GM12878 (cell line): Measurements from ENCODE around the gene BCR. TPM values are rescaled to one million over a fixed set of nuclear protein-coding genes. Genes with fewer than 3 reads are reported as not detected.

Experiments used
- ATAC-seq: fragments of 200-7000 bp; cut with Tn5 transposase; 3 replicates; pipeline ENCODE4 v1.9.1; 2020; ENCODE audit warnings: mild to moderate bottlenecking, moderate library complexity
- BruUV-seq: library from RNA; stranded (reverse); fragments of 400-500 nt; replicated peaks from 2 replicates; lab custom pipeline; 2021; lab: Mats Ljungman, UMichigan
- CTCF ChIA-PET: fragments of 300-600 bp; sonication (Branson Sonifier 250); formaldehyde crosslinking; extraction: SDS; loops from one replicate; lab custom pipeline; 2021; ENCODE audit warnings: inconsistent platforms; lab: Yijun Ruan, JAX
- POLR2A ChIA-PET: fragments of 350-600 bp; formaldehyde crosslinking; extraction: SDS; loops from one replicate; lab custom pipeline; 2021; ENCODE audit warnings: inconsistent platforms; lab: Charles Lee
- RAD21 ChIA-PET: fragments of 300-600 bp; sonication (Branson Sonifier 250); formaldehyde crosslinking; loops from one replicate; lab custom pipeline; 2023; ENCODE audit warnings: antibody characterized with exemption; ENCODE audit not compliant: unreplicated experiment; lab: Charles Lee
- SMC1A ChIA-PET: fragments of 300-600 bp; sonication (Branson Sonifier 250); formaldehyde crosslinking; loops from one replicate; lab custom pipeline; 2023; ENCODE audit not compliant: unreplicated experiment, uncharacterized antibody; lab: Charles Lee
- DNase-seq: peaks from one replicate; pipeline ENCODE4 v3.0.0-alpha.2; 2011; ENCODE audit warnings: low read depth, low spot score
- FAIRE-seq: peaks from 3 replicates; lab custom pipeline; 2011; peaks lifted over from hg19 to GRCh38; lab: Jason Lieb, UNC
- H2AFZ ChIP-seq: 2 replicates; pipeline ENCODE4 v1.6.0; 2011; ENCODE audit warnings: low read depth, low read length, control low read depth; ENCODE audit not compliant: control insufficient read depth
- H3K27ac ChIP-seq: 2 replicates; pipeline ENCODE4 v1.5.1; 2011; ENCODE audit warnings: control low read depth; ENCODE audit not compliant: control insufficient read depth, insufficient read depth
- H3K27me3 ChIP-seq, 2 experiments: replicated peaks in 1 of 2; 2 replicates each; pipeline versions ENCODE4 v1.6.0 to v1.6.1; 2011; ENCODE audit warnings: low read length in 1 of 2; ENCODE audit not compliant: control insufficient read depth in 2 of 2, insufficient read depth in 2 of 2
- H3K36me3 ChIP-seq, 2 experiments: 2 replicates each; pipeline ENCODE4 v1.5.1; 2011; ENCODE audit warnings: low read length in 1 of 2; ENCODE audit not compliant: control insufficient read depth in 2 of 2, insufficient read depth in 2 of 2
- H3K4me1 ChIP-seq: 2 replicates; pipeline ENCODE4 v1.6.1; 2011; ENCODE audit warnings: mild to moderate bottlenecking, low read length, moderate library complexity, mixed read lengths; ENCODE audit not compliant: control insufficient read depth, insufficient read depth
- H3K4me2 ChIP-seq: 2 replicates; pipeline ENCODE4 v1.6.0; 2011; ENCODE audit warnings: control low read depth; ENCODE audit not compliant: control insufficient read depth, insufficient read depth
- H3K4me3 ChIP-seq: fragments of 200-600 bp; sonication (generic); 2 replicates; pipeline ENCODE4 v1.5.1; 2016
- H3K79me2 ChIP-seq: 2 replicates; pipeline ENCODE4 v1.6.0; 2011; ENCODE audit warnings: low read length; ENCODE audit not compliant: control insufficient read depth, insufficient read depth
- H3K9ac ChIP-seq: 2 replicates; pipeline ENCODE4 v1.8.0; 2011; ENCODE audit warnings: low read length, control low read depth, mixed read lengths; ENCODE audit not compliant: control insufficient read depth, insufficient read depth
- H3K9me3 ChIP-seq: replicated peaks from 3 replicates; pipeline ENCODE4 v1.5.1; 2011; ENCODE audit warnings: mild to moderate bottlenecking, low read length; ENCODE audit not compliant: control insufficient read depth, insufficient read depth
- H4K20me1 ChIP-seq: 2 replicates; pipeline ENCODE4 v1.6.0; 2011; ENCODE audit not compliant: control insufficient read depth, insufficient read depth
- ASH2L ChIP-seq: fragments of 300-600, 200-600 bp; sonication (generic); IDR thresholded peaks from 2 replicates; pipeline ENCODE4 v1.6.1; 2017; ENCODE audit warnings: low read depth, mild to moderate bottlenecking, borderline replicate concordance
- FOS ChIP-seq: IDR thresholded peaks from 3 replicates; pipeline ENCODE4 v1.6.1; 2011; ENCODE audit warnings: borderline replicate concordance; ENCODE audit not compliant: insufficient read length; ENCODE audit errors: extremely low read depth
- FOXM1 ChIP-seq: IDR thresholded peaks from 2 replicates; pipeline ENCODE4 v1.6.1; 2012; ENCODE audit warnings: low read depth, mild to moderate bottlenecking, inconsistent platforms, low read length, moderate library complexity
- IKZF1 ChIP-seq: fragments of 450-650 bp; conservative IDR thresholded peaks from 2 replicates; pipeline ENCODE4 v1.6.1; 2017; ENCODE audit warnings: antibody characterized with exemption, mild to moderate bottlenecking
- NFXL1 ChIP-seq: fragments of 450-650 bp; IDR thresholded peaks from 2 replicates; pipeline ENCODE4 v1.6.1; 2017; ENCODE audit warnings: antibody characterized with exemption, mild to moderate bottlenecking, borderline replicate concordance
- NRF1 ChIP-seq: conservative IDR thresholded peaks from 2 replicates; pipeline ENCODE4 v1.6.1; 2011; ENCODE audit warnings: mild to moderate bottlenecking, low read depth, low read length, improper control_type of control experiment
- RAD21 ChIP-seq: IDR thresholded peaks from 2 replicates; pipeline ENCODE4 v1.6.1; 2011; ENCODE audit warnings: mild to moderate bottlenecking, low read depth, low read length, moderate library complexity; ENCODE audit not compliant: insufficient read depth
- RBBP5 ChIP-seq: fragments of 200-600 bp; sonication (generic); conservative IDR thresholded peaks from 2 replicates; pipeline ENCODE4 v1.6.1; 2016
- SREBF1 ChIP-seq: IDR thresholded peaks from 2 replicates; pipeline ENCODE4 v1.6.1; 2012; ENCODE audit warnings: mild to moderate bottlenecking, low read length
- SUPT20H ChIP-seq: IDR thresholded peaks from 2 replicates; pipeline ENCODE4 v1.6.1; 2011; ENCODE audit warnings: low read depth, mild to moderate bottlenecking, low read length, moderate library complexity, borderline replicate concordance; ENCODE audit not compliant: control insufficient read depth
- WGBS: methylation state at CpG from one replicate; pipeline ENCODE4 v1.1.6; 2016; ENCODE audit warnings: low lambda C conversion rate; ENCODE audit not compliant: insufficient replicate concordance, insufficient coverage; ENCODE audit errors: missing lambda C conversion rate; 5-methylcytosine and 5-hydroxymethylcytosine counted together
- in situ Hi-C: fragments of 300-500 bp; cut with MboI; formaldehyde crosslinking; loops from 9 replicates; pipeline ENCODE4 v1.14.3; 2018; ENCODE audit warnings: mixed read lengths
- intact Hi-C: fragments of 100-400 bp; cut with micrococcal nuclease; formaldehyde crosslinking; loops from one replicate; pipeline ENCODE4 v1.14.2; 2022; ENCODE audit not compliant: unreplicated experiment
- polyA plus RNA-seq, 11 experiments: library from polyadenylated mRNA; depleted of rRNA in 4 of 11; unstranded in 6 of 11; stranded (reverse) in 5 of 11; fragments of >200 nt; fragmentation: Nextera tagmentation in 4 of 11; fragmentation: Illumina TruSeq in 1 of 11; extraction: Ambion mirVana in 4 of 11; extraction: Trizol in 1 of 11; gene quantifications; 1 replicate in 1 of 11; 2 replicates in 10 of 11; pipeline versions ENCODE4 v1.2.1 to v1.2.3, GENCODE V29; 2011 to 2016; ENCODE audit warnings: inconsistent platforms in 2 of 11, missing spikeins in 2 of 11, low read depth in 1 of 11
- total RNA-seq, 4 experiments: library from RNA; depleted of rRNA in 3 of 4; stranded (reverse); fragments of >200 nt in 3 of 4; fragmentation: Illumina TruSeq in 1 of 4; extraction: Trizol in 1 of 4; gene quantifications; 2 replicates each; pipeline versions ENCODE4 v1.2.1 to v1.2.3, GENCODE V29; 2013 to 2021
- TF ChIP-seq, protein P1 (sequence below): fragments of 450-650 bp; IDR thresholded peaks from 2 replicates; pipeline ENCODE4 v1.6.1; 2016; ENCODE audit warnings: mild to moderate bottlenecking
- TF ChIP-seq, protein P2 (sequence below): IDR thresholded peaks from 2 replicates; pipeline ENCODE4 v1.6.1; 2011; ENCODE audit warnings: low read depth, mild to moderate bottlenecking, low read length, moderate library complexity, borderline replicate concordance; ENCODE audit errors: extremely low read depth

The BCR gene
- total and polyA plus RNA-seq, 10 of the 15 experiments (the other 5 are each of a cell fraction or from before 2014, with no cell fraction given), result 1.7 to 64.7 (median 18.4) TPM

DNA sequence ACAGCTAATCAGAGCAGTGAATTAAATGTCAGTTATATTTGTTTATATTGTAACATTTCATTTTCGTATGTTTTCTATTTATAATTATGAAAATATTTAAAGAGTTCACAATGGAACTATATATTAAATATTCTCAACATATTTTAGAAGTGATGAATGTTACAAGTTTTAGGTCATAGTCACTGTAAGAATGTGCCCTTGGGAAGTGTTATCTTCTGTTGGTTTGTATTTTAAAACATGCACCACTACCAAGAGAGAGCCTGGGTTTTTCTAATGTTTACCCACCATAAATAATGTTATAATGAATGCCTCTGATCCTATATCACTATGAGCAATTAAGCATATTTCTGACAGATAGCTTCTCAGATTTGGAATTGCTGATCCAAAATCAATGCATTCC lies 171.0 kb downstream of the BCR start (continued):
- TF ChIP-seq NFXL1 (no peak), NRF1 (no peak), ASH2L (no peak), RAD21 (no peak), SUPT20H (no peak), FOS (no peak), IKZF1 (no peak), FOXM1 (no peak)

DNA sequence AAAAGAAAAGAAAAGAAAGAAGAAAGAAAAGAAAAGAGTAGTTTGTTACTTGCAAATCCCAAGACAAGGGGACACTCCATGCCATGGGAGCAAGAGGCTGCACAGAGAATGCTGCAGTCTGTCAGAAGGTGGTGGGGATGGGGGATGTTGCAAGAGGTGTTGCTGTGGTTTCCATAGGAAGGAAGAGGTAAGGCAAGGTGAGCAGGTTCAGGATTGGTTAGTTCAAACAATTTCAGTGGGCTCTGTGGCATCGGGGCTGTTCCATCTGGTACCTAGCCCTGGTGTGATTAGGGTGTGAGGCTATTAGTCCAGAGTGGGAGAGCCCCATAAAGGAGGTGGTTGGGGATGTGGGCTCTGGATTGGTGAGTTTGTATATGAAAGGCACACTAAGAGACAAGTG lies 172.7 kb downstream of the BCR start:
- Histone ChIP-seq H3K4me3 (no peak overlapping the region), H3K9ac (no peak overlapping the region), H3K27me3 (peaks cover 0 to 4% of the 10 kb centered on the region in 2 experiments; a peak in 3 of 4 replicates), H3K9me3 (no peaks in the 10 kb centered on the region), H3K4me2 (no peak overlapping the region), H4K20me1 (no peaks in the 10 kb centered on the region), H3K4me1 (no peaks in the 10 kb centered on the region), H3K27ac (no peak overlapping the region), H2AFZ (no peak overlapping the region), H3K79me2 (no peaks in the 10 kb centered on the region), H3K36me3 (no peaks in the 10 kb centered on the region)
- ChIA-PET POLR2A (no interaction called here), CTCF (no interaction called here), SMC1A (no interaction called here), RAD21 (no interaction called here)
- FAIRE-seq, result no peak
- no peak for DNase-seq
- in situ Hi-C loops (no loop called here), intact Hi-C loops (no loop called here)
- no TSS peak for BruUV-seq
- no peak for ATAC-seq
- 5% methylated on average over 1 of the region's 1 CpG for WGBS
- no peak for TF ChIP-seq RBBP5
- TF ChIP-seq, protein P1, sequence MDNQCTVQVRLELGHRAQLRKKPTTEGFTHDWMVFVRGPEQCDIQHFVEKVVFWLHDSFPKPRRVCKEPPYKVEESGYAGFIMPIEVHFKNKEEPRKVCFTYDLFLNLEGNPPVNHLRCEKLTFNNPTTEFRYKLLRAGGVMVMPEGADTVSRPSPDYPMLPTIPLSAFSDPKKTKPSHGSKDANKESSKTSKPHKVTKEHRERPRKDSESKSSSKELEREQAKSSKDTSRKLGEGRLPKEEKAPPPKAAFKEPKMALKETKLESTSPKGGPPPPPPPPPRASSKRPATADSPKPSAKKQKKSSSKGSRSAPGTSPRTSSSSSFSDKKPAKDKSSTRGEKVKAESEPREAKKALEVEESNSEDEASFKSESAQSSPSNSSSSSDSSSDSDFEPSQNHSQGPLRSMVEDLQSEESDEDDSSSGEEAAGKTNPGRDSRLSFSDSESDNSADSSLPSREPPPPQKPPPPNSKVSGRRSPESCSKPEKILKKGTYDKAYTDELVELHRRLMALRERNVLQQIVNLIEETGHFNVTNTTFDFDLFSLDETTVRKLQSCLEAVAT, result no peak
- no peak for TF ChIP-seq SREBF1
- TF ChIP-seq, protein P2, sequence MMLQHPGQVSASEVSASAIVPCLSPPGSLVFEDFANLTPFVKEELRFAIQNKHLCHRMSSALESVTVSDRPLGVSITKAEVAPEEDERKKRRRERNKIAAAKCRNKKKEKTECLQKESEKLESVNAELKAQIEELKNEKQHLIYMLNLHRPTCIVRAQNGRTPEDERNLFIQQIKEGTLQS, result no peak
